HK-2 (cell line): ENCODE data around the gene CSNK1G2.

Experiments
- DNase-seq: peaks from one replicate; pipeline ENCODE4 v3.0.0-alpha.2; 2018; ENCODE audit not compliant: unreplicated experiment

CSNK1G2 gene

DNA sequence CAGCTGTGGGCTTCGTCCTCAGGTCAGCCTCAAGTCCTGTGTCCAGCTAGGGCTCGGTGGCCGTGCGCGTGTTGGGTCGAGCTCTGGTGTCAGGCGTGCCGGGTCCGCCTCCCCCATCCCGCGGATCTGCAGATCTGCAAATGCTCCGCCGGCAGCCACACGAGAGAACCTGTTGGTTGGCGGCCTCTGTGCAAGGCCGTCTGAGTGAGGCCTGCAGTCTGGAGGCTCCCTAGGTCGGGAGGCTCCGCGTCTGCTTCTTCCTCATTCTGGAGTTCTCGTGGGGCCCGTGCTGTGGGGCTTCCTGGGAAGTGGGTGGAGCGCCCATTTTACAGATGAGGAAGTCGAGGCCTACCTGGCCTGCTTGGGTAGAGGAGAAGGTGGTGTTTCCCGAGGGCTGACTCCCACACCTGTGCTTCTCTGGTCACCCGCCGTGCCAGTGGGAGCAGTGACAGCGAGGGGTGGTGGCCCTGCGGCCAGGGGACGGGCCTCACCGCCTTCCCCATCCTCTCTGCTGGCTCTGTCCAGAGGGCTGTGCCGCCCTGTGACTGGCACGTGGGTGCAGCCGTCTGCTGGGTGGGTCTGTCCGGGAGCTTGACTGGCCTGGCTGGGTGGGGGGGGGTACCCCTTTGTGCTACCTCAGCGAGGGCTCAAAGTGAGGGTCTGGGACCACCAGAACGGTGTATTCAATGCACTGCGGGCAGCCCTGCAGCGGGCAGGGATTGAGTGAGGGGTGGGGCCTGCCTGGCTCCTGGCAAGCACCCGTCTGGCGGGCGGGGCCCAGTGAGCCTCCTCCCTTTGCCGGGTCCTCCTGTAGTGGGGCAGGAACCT, 3.3 kb downstream of the CSNK1G2 start:
- DNase-seq, result no peak

DNA sequence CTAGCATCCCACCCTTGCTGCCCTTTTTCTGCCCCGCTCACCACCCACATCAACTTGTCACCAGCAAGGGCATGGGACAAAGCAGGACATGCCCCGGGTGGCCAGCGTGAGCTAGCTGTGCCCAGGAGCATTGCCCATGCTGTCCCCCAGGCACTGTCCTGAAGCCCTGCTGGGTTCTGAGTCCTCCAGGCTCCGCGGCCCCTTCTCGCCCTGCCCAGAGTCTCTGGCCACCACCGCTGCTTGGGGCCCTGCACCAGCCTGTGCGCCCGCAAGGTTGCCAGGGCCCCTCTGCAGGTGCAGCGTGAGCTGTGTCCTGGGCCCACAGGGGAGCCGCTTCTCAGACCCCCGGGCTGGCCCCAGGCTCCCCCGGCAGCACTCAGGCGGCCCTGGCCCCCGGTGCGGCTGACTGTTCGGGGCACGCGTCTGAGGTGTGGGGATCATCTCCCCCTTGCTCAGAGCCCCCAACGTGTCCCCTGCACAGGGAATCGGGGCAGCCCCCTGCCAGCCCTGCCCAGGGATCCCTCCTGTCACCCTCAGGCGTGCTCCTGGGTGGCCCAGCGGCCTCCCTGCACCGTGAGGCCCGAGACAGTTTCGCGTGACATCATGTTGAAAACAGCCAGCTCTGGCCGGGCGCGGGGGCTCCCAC, 4.1 kb downstream of the CSNK1G2 start:
- no peak for DNase-seq

DNA sequence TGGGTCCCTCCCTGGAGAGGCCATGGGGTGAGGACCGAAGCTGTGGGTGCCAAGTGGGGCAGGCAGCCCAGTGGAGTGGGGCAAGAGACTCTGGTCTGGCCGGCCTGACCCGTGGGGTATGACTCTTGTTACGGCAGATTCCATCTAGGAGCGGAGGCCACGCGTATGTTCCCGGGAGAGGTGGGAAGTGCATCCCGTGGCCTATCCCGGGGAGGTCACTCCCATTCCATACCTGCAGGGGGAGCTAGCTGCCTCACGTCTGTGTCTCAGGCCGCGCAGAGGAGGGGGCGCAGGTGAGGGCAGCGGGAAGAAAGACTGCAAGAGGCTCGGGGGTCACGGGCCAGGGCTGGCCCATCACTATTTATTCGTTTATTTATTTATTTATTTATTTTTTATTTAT, 4.9 kb downstream of the CSNK1G2 start:
- DNase-seq, result peak; percentile 38

DNA sequence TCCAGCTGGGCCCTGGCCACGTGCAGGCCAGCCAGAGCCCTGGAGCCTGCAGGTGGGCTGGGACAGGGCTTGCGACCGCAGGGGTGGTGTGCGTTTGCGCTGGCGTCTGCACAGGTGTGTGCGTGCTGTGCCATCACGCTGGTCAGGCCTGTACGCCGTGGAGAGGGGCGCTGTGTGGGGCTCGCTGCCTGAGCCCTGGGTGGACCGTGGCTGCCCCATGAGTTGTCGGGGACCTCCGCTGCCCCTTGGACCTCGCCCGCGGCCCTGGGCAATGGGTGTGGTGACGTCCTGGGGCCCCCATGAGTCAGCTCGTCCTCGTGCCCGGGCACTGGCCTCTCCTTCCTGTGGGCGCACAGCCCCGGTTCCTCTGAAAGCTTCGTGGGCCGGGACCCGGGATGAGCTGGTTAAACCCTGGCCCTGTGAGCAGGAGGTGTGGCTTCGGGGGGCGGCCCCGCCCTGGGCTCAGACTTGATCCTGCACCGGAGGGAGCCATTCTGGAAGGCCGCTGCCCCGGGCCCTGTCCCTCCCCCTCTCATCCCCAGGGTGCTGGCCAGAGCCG, 6.8 kb downstream of the CSNK1G2 start:
- no peak for DNase-seq

DNA sequence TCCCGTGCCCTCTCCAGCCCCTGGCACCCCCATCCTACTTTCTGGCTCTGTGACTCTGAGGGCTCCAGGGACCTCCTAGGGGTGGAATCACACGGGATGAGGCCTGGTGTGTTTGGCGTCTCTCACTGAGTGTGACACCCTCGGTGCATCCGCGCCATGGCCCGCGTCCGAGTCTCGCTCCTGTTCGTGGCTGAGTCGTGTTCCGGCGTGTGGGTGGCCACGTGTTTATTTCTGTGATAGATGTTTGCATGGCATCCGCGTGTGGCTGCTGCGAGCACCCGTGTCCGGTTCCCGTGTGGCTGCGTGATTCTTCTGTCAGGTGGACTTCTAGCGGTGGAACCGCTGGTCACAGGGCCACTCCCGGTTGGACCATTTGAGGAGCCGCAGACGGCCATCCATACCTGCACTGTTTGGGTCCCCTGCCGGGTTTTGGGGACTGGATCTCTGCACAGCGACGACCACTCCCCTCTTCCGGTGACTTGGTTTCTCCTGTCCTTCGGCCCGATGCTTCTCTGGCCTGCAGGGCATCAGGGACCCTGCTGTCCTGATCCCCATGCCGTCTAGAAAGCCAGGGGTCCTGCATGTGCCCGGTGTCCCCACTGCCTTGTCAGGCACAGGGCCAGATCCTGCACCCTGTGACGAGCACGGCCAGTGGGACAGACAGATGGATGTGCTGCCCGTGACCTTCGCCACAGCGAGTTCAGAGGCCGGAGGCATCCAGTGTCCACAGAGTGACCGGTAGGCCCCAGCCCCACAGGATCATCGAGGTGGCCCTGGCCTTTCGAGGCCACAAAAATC, 8.5 kb downstream of the CSNK1G2 start:
- DNase-seq, result no peak

- no peak for DNase-seq
Observed at GRCh38 chr19:1950640-1951039, 9.7 kb downstream of the CSNK1G2 start.

GRCh38 chr19:1952635-1953034, 11.7 kb downstream of the CSNK1G2 start:
- DNase-seq, result no peak

GRCh38 chr19:1953037-1953436, 12.1 kb downstream of the CSNK1G2 start:
- DNase-seq, result no peak

- no peak for DNase-seq
Observed at GRCh38 chr19:1953441-1954094, 12.6 kb downstream of the CSNK1G2 start.

GRCh38 chr19:1954532-1954933, 13.6 kb downstream of the CSNK1G2 start:
- no peak for DNase-seq

- DNase-seq, result no peak
Observed at GRCh38 chr19:1955171-1956121, 14.5 kb downstream of the CSNK1G2 start.

- no peak for DNase-seq
Observed at GRCh38 chr19:1956122-1956494, 15.1 kb downstream of the CSNK1G2 start.

- DNase-seq, result no peak
Observed at GRCh38 chr19:1956868-1957492, 16.0 kb downstream of the CSNK1G2 start.

DNA sequence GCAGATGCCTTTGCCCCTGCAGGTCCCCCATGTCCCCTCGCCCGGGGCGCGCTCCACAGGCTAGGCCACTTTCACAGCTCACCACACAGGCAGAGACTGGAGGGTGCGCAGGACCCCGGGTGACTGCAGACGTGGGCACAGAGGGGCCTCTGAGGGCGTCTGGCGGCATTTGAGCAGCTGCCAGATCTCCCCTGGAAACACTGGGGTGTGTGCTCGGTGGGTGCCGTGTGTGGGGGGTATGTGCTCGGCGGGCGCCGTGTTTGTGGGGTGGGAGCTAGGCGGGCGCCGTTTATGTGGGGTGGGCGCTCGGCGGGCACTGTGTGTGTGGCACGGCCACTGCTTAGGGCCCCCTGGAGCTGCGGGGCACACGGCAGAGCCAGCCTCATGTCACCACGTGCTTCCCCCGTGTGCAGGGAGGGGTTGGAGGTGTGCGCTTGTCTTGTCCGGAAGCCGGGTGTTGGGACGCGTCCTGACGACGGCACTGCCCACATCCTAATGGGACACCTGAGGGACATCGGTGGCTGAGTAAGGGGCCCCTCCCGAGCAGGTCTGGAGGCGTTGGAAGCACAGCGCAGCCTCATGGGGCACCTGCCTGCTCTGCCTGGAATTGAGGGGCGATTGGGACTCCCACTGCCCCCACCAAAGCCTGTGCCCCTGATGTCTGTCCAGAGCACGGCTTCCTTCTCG, 16.7 kb downstream of the CSNK1G2 start:
- DNase-seq, result no peak

- no peak for DNase-seq
Observed at GRCh38 chr19:1959928-1960589, 19.1 kb downstream of the CSNK1G2 start.

DNA sequence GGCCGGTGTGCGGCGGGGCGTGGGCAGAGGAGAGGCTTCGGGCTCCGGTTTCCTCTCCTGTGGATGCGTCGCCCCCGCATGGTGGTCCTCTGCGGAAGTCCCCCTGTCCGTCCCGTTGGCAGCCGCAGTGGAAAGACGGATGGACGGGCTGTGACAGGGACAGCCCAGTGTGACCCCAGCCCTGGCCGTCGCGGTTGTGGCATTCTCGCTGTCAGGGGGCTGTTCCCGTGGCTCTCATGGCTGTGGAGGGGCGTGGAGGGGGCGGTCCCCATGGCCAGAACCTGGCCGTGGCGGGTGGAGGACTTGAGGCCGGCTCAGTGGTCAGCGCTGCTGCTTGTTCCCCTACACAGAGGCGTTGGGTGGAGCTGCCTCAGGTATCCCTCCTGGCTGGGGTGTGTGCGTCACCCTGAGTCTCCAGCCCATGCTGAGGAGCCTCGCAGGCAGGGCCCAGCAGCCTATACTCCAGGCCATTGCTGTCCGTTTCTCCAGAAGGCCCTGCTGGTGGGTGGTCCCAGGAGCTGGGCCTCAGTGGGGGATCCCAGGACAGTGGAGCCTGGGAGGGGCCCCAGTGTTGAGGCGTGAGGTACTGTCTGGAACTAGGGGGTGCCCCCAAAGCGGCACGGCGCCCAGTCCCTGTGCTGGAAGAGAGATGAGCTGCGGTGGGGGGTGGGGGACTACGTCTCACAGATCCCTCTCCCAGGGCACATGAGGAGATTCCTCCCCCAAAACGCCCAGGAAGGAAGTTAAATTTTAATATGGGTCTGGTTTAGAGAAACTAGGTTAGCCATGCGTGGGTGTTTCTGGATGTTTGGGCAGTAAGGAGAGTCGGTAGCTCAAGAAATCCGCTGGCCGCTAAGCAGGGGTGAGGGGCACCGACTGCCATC, 20.3 kb downstream of the CSNK1G2 start:
- peak; percentile 41 for DNase-seq

GRCh38 chr19:1962674-1963073, 21.7 kb downstream of the CSNK1G2 start:
- no peak for DNase-seq

DNA sequence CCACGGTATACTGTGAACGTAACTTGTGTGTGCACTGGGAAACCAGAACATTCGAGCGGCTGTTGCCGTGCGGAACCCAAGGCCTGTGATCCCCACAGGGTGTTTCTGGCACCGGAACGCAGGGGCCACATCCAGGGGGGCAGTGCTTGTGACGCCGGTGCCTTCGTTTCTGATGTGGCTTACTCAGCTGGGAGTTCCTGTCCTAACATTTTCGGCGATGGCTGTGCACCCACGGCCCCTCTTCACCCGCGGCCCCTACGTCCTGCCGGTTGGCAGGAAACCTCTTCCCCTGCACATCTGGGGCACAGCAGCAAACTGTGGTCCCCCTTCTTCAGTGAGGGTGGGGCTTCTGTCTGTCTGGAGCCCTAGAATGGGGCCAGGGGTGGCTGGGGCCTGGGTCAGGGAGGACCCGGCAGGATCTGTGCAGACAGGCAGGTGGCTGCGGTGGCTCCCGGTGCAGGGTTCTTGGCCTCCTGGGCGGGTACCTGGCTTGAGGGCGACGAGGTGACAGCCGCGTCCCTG, 26.2 kb downstream of the CSNK1G2 start:
- DNase-seq, result no peak
